Left lung (tissue), 10 donors: ENCODE results near the gene ZBTB38. TPM values are rescaled to one million over a fixed set of nuclear protein-coding genes. Genes with fewer than 3 reads are reported as not detected.

Source experiments
- ATAC-seq: fragments of 200-7000 bp; cut with Tn5 transposase; one replicate; pipeline ENCODE4 v1.9.1; 2020; ENCODE audit warnings: moderate library complexity
- DNase-seq, 4 donors: peaks; one replicate each; pipeline ENCODE4 v3.0.0-alpha.2; 2013 to 2020
- H3K27ac ChIP-seq, 2 donors: fragments of 200-600 bp; sonication (generic) in 1 of 2; one replicate each; pipeline versions ENCODE4 v1.5.0 to v1.8.0; 2020 to 2021
- H3K27me3 ChIP-seq, 2 donors: fragments of 200-600 bp; sonication (generic) in 1 of 2; one replicate each; pipeline versions ENCODE4 v1.5.0 to v1.8.0; 2020 to 2021
- H3K36me3 ChIP-seq, 2 donors: fragments of 200-600 bp; sonication (generic) in 1 of 2; one replicate each; pipeline versions ENCODE4 v1.5.0 to v1.8.0; 2020 to 2021
- H3K4me1 ChIP-seq, 2 donors: fragments of 200-600 bp; one replicate each; pipeline ENCODE4 v1.8.0; 2021
- H3K4me3 ChIP-seq, 2 donors: fragments of 200-600 bp; sonication (generic) in 1 of 2; one replicate each; pipeline versions ENCODE4 v1.5.0 to v1.8.0; 2020 to 2021; ENCODE audit warnings: mild to moderate bottlenecking in 1 of 2
- H3K9me3 ChIP-seq, 2 donors: fragments of 200-600 bp; sonication (generic) in 1 of 2; one replicate each; pipeline versions ENCODE4 v1.5.0 to v1.8.0; 2020 to 2021
- intact Hi-C, 2 donors: fragments of 100-400 bp; cut with DNase I; formaldehyde crosslinking; loops; one replicate each; pipeline versions ENCODE4 v1.11.2 to v1.14.2; 2022
- polyA plus RNA-seq, 6 donors: library from polyadenylated mRNA; unstranded; fragments of 120-200 nt; gene quantifications; one replicate each; pipeline ENCODE4 v1.2.1, GENCODE V29; 2013; ENCODE audit not compliant: insufficient read length in 6 of 6
- total RNA-seq, 2 donors: library from RNA; stranded (reverse); fragmentation: NEBNext Ultra II Directional; extraction: Animal tissue kit (Norgen Biotek cat#: 25700); gene quantifications; one replicate each; pipeline ENCODE4 v1.2.1, GENCODE V29; 2021
- TF ChIP-seq, protein P1 (sequence below), 2 donors: fragments of 200-600 bp; sonication (generic) in 1 of 2; IDR thresholded peaks; one replicate each; pipeline versions ENCODE4 v1.5.0 to v1.8.0; 2021; ENCODE audit warnings: antibody characterized with exemption in 2 of 2
- donor health status: DM: no; HTN: yes; CAD: no.
- donor health status: DM: no; HTN: no; CAD: no.

Gene ZBTB38
- total and polyA plus RNA-seq, 8 donors: 71.7 to 91.4 (median 82.6) TPM

DNA sequence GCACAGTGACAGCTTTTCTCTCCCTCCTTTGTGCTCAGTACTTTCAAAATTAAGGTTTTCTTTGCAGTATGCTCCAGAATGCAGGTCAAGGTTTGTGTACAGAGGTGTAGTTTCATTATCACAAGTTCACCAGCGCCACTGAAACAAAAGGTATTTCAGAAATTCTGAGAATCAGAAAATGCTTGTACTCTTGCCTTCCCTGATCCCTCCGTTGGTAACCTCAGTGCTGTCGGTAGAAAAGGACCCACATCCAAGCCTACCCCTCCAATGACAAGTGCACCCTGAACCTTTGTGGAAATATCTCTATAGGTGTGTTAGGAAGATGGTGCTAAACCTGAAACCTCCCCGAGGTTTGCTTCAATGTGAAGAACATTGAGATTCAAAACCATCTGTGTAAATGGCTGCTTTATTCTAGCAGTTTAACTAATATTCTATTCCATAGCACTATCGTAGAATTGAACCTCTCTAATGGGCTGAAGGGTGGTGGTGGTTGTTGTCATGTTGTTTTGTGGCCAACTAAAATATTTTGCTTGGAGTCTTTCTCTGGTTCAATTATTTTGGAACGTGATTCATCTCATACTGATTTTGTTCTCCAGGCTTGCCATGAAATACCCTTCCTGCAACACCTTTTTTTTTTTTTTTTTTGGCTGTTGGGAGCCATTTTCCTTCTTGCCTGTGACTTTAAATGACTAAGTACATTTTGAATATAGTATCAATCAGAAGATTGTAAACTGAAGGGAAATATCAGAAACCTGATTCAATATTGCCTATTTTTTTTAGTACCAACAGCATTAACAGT is 20.7 kb downstream of the ZBTB38 start:
- ATAC-seq (no peak), DNase-seq (no peak)
- no peaks in the 10 kb centered on the region for H3K9me3 ChIP-seq
- peak overlapping the region; percentile 62 to 79 for H3K27ac ChIP-seq
- TF ChIP-seq, protein P1, sequence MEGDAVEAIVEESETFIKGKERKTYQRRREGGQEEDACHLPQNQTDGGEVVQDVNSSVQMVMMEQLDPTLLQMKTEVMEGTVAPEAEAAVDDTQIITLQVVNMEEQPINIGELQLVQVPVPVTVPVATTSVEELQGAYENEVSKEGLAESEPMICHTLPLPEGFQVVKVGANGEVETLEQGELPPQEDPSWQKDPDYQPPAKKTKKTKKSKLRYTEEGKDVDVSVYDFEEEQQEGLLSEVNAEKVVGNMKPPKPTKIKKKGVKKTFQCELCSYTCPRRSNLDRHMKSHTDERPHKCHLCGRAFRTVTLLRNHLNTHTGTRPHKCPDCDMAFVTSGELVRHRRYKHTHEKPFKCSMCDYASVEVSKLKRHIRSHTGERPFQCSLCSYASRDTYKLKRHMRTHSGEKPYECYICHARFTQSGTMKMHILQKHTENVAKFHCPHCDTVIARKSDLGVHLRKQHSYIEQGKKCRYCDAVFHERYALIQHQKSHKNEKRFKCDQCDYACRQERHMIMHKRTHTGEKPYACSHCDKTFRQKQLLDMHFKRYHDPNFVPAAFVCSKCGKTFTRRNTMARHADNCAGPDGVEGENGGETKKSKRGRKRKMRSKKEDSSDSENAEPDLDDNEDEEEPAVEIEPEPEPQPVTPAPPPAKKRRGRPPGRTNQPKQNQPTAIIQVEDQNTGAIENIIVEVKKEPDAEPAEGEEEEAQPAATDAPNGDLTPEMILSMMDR (IDR thresholded peaks at IDR 0.05): no peak
- intact Hi-C loops: no loop called here
- H3K4me3 ChIP-seq: peak overlapping the region in 1 of 2 donors; percentile 2
- H3K36me3 ChIP-seq: peaks cover 0 to 8% of the 10 kb centered on the region in 2 donors
- H3K27me3 ChIP-seq: no peaks in the 10 kb centered on the region
- H3K4me1 ChIP-seq: peaks cover 4 to 12% of the 10 kb centered on the region in 2 donors

DNA sequence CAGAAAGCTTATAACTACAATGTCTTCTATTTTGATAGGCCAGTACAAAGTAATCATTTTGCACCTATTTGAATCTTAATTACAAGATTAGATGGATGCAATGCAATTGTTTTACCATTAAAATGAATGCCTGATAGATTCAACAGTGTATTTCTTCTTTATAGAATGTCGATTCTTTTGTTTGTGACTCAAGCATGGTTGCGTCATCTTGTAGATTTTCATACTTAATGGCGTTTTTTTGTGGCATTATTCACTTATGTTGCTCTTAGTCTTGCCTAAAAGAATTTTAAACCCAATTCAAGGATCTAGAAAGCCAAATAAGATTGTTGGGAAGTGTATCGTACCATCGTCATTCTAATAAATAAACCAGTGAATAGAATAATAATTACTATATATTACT is 21.4 kb downstream of the ZBTB38 start:
- no peak for ATAC-seq

DNA sequence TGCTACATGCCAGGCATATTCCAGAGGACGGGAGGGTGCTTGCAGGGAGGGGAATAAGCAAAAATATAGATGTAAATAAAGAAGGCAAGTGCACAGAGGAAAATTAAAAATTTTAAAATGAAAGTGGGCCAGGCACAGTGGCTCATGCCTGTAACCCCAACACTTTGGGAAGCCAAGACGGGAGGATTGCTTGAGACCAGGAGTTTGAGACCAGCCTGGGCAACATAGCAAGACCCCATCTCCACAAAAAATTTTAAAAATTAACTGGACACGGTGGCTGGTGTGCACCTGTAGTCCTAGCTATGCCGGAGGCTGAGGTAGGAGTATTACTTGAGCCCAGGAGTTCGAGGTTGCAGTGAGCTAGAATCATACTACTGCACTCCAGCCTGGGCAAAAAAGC is 22.4 kb downstream of the ZBTB38 start:
- peaks cover 0 to 8% of the 10 kb centered on the region in 2 donors for H3K36me3 ChIP-seq
- H3K4me3 ChIP-seq: no peak overlapping the region
- H3K4me1 ChIP-seq: peaks cover 0 to 12% of the 10 kb centered on the region in 2 donors
- no peaks in the 10 kb centered on the region for H3K27me3 ChIP-seq
- H3K27ac ChIP-seq: peak overlapping the region in 1 of 2 donors; percentile 42
- ATAC-seq (no peak), DNase-seq (no peak)
- TF ChIP-seq, protein P1 (IDR thresholded peaks at IDR 0.05): no peak
- intact Hi-C loops: no loop called here
- no peaks in the 10 kb centered on the region for H3K9me3 ChIP-seq

More for the DNA sequence above, 21.4 kb downstream of the ZBTB38 start:
- peaks cover 3 to 12% of the 10 kb centered on the region in 2 donors for H3K4me1 ChIP-seq
- DNase-seq: no peak
- peak overlapping the region in 1 of 2 donors; percentile 79 for H3K27ac ChIP-seq
- TF ChIP-seq, protein P1 (IDR thresholded peaks at IDR 0.05): no peak
- intact Hi-C loops: no loop called here
- peaks cover 0 to 8% of the 10 kb centered on the region in 2 donors for H3K36me3 ChIP-seq
- H3K4me3 ChIP-seq: no peak overlapping the region
- no peaks in the 10 kb centered on the region for H3K27me3 ChIP-seq
- H3K9me3 ChIP-seq: no peaks in the 10 kb centered on the region

DNA sequence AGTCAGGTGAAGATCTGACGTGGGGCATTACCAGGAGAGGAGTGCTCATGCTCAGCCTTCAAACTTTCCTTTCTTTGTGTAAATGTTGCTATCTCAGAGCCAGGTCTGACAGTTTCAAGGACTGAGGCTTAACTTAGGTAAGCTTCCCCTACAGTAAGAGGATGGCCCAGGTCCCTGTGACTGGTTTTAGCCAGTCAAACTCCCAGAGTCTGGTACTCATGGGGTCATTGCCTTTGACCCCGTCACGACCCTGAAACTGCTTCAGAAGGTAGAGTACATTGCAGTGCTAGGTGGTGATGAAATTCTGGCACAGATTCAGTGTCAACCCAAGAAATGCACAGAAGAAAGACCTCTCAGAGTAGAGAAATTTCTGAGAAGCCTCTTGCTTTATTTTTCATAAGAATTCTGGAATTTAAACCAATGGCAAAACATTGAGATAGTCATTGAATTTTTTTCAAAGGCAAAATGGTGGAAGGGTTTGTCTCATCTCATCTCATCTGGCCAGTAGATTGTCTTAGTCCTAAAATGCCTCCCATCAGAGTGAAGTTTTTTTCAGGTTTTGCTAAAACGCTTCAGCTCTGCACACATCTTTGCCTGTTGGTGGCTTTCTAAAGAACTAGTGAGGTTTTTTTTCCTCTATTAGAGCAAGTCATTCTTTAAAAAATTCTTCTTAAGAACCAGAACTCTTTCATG is 23.1 kb downstream of the ZBTB38 start:
- DNase-seq: peak in 1 of 4 donors; percentile 69
- ATAC-seq: peak; percentile 69
- intact Hi-C loops: no loop called here
- Histone ChIP-seq H3K4me1 (peaks cover 0 to 12% of the 10 kb centered on the region in 2 donors), H3K4me3 (no peak overlapping the region), H3K9me3 (peaks cover 0 to 4% of the 10 kb centered on the region in 2 donors), H3K27ac (peak overlapping the region in 1 of 2 donors; percentile 42), H3K27me3 (no peaks in the 10 kb centered on the region), H3K36me3 (peaks cover 0 to 12% of the 10 kb centered on the region in 2 donors)
- TF ChIP-seq, protein P1 (IDR thresholded peaks at IDR 0.05): no peak

DNA sequence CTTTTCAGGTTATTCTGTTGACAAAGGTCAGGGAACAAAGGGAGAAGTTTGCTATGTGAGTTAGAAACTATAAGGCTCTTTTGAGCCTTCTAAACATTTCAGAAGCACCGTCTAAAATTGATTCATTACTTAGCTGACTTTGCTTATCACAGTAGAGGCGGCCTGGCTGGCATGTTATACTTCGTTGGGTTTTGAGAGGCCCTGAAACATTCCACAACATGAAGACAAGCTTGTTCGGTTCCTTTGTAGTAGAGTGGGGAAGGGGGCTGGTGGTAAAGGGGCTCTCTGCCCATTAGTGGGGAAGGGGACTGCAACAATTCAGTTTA is 23.6 kb downstream of the ZBTB38 start:
- H3K27ac ChIP-seq: peak overlapping the region in 1 of 2 donors; percentile 42
- peaks cover 0 to 12% of the 10 kb centered on the region in 2 donors for H3K4me1 ChIP-seq
- no peak for DNase-seq
- peak; percentile 15 for ATAC-seq
- peaks cover 0 to 13% of the 10 kb centered on the region in 2 donors for H3K36me3 ChIP-seq
- intact Hi-C loops: no loop called here
- no peak overlapping the region for H3K4me3 ChIP-seq
- H3K9me3 ChIP-seq: peaks cover 0 to 9% of the 10 kb centered on the region in 2 donors
- no peaks in the 10 kb centered on the region for H3K27me3 ChIP-seq
- TF ChIP-seq, protein P1 (IDR thresholded peaks at IDR 0.05): no peak
